Inferior parietal cortex (tissue), 1 donor: ENCODE measurements around the gene IRS2.

Experiments
- DNase-seq: peaks from one replicate; pipeline ENCODE4 v3.0.0-alpha.2; 2016; ENCODE audit errors: extremely low spot score

The IRS2 gene

GRCh38 chr13:109758937-109759480 lies 27.4 kb downstream of the IRS2 start:
- DNase-seq: no peak

GRCh38 chr13:109756778-109757177 lies 29.6 kb downstream of the IRS2 start:
- no peak for DNase-seq

GRCh38 chr13:109755997-109756396 lies 30.4 kb downstream of the IRS2 start:
- DNase-seq: no peak

DNA sequence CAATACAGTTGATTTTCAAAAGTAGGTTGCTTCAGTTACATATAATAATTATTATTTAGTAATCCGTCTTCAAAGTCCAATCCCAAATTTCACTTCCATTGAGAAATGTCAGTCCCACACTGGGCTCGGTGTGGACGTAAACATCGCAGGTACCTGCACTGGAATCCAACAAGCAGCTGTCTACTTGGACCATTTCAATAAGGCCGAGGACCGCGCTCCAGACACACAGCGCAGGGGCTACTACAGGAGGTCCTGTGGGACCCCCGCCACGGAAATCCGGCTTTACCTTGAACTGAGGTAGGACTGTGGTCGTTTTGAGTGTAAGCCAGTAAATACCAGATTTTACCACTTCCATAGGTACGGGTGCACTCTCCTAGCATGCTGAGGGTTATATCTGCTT lies 30.8 kb downstream of the IRS2 start:
- DNase-seq: no peak

GRCh38 chr13:109751477-109751876 lies 34.9 kb downstream of the IRS2 start:
- DNase-seq: no peak

DNA sequence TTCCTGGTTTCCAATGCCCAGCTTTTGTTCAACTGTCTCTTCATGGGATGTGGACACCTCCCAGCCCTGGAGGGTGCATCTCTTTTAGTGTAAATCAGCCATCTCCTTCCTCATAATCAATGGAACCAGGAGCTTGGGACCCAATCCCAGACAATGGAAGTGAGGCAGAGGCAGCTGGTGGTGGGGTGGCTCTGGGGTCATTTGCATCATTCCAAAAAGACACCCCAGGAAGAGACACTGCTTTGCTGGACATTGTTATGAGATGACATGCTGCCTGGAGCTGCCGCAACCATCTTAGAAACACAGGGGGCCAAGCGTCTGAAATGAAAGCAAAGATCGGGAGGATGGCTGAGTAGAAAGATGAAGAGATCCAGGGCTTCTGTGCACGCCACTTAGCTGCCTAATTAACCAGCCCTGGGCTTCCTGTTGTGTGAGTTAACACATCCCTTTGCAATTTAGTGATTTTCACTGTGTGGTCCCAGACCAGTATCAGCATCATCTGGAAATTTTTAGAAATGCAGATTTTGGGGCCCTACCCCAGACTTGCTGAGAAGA lies 36.1 kb downstream of the IRS2 start:
- no peak for DNase-seq

DNA sequence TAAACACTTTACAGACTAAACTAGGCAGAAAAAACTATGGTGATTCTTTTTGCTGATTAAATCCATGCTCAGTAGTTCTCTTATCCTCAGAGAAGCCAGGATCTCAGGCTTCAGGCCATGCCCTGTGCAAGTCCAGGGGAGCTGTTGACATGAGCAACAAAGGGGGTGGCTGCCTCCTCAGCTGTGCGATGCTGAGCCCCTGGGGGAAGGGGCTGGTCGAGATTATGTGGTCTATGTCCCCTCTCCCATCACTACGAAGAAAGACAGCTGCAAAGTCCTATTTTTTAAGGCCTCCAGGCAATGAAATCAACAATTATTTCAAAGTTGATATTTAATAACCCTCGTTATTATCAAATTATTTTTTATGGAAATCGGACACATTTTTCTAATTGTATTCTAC lies 37.0 kb downstream of the IRS2 start:
- DNase-seq: no peak

GRCh38 chr13:109748677-109749076 lies 37.7 kb downstream of the IRS2 start:
- no peak for DNase-seq

DNA sequence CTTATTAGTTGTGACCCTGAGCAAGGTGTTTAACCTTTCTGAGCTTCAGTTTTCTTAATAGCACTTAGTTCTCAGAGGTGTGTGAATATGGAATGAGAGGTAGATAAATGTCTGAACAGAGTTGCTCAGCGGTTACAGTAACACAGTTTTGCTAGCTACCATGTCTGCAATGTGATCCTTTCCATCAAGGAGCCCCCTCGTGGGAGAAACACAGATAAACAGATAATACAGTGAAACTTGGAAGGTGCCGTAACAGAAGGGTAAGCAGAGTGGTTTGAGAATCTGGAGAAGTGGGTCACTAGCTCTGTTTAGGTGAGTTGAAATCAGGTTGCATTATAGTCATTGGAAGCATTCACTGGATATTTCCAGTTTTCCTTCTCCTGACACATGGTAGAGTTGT lies 38.9 kb downstream of the IRS2 start:
- DNase-seq: no peak

DNA sequence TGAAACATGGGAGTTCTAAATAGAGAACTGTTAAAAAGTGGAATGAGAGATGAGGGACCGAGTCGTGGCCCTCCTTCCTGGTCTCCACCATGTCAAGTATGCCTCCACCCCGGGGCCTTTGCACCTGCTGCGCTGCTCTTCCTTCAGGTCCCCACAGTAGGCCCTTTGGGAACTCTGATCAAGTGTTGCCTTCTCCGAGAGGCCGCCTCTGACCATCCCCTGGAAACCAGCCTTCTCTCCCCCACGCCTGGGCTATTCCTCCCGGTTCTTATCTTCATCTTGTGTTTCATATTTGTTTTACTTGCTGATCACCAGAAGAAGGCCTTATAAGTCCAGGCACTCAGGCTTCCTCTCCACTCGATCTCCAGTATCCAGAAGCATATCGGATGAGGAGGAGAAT lies 40.0 kb downstream of the IRS2 start:
- DNase-seq: no peak

GRCh38 chr13:109745702-109746101 lies 40.7 kb downstream of the IRS2 start:
- DNase-seq: no peak

- no peak for DNase-seq
Measured at GRCh38 chr13:109745060-109745459, 41.3 kb downstream of the IRS2 start.

- no peak for DNase-seq
Measured at GRCh38 chr13:109744512-109745051, 41.8 kb downstream of the IRS2 start.

DNA sequence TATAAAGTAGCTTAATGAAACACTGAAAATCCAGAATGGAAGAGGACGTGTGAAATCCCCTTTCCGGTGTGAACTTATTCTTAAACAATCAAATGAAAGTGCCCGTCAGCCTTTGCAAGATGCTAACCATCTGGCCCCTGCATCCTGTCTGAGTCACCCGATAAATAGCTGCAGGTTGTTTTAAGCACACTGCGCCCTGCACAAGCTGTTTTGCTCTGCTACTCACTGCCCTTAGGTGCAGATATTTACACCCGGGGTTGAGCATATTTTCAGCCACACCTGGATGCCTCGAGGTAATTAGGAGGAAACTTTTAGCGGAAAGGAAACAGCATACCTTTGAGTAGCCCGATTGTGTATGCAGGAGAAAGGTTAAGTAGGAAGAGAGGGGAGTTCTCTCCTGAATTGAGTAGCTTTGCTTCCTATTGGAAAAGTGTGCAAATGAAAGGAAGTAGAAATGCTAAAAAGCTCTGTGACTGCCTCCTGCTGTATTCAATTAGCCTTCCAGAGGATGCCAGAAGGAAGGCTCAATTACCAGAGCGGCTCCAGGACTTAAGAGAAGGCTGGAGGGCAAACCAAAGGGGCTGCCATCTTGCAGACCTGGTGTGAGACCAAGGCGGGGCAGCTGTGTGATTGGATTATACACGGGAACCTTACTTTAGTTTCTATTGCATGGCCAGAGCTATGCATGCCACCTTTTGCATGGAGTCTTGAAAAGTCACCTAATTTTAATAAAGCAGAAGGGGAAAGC lies 42.5 kb downstream of the IRS2 start:
- no peak for DNase-seq

DNA sequence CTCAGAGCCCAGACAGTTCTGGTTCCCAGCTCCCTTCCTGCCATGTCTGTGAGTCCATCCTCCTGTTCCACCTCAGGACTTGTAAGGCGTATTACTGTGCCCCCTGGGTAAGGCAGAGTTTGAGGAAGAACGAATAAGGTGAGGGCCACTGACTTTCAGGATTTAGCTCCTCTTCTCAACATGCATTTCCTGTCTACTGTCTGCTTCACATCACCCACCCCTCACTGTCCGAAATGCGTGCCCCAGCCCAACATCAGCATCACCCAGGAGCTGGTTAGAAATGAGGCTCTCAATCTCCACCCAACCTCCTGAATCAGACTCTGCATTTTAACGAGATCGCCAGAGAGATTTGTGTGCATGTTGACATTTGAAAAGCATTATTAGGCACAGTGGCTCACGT lies 44.4 kb downstream of the IRS2 start:
- DNase-seq: no peak

GRCh38 chr13:109740721-109741120 lies 45.7 kb downstream of the IRS2 start:
- no peak for DNase-seq

DNA sequence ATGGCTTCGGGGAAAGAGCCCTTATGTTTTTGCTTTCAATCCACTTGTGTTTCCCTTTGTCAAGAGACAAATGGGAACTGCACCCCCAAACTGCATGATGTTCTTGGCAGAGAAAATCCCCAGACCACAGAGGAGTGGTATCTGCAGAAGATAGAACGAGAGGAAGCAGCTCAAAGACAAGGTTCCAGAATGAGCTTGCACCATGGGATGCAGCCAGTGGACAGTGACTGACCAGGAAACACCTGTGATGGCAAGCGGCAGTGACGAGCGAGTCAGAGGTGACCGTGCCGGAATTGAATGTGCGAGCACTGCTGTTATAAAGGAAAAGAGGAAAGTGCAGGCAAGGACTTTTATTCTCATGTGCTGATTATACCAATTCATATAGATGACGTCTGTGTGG lies 46.3 kb downstream of the IRS2 start:
- DNase-seq: no peak

GRCh38 chr13:109738298-109738746 lies 48.1 kb downstream of the IRS2 start:
- no peak for DNase-seq

DNA sequence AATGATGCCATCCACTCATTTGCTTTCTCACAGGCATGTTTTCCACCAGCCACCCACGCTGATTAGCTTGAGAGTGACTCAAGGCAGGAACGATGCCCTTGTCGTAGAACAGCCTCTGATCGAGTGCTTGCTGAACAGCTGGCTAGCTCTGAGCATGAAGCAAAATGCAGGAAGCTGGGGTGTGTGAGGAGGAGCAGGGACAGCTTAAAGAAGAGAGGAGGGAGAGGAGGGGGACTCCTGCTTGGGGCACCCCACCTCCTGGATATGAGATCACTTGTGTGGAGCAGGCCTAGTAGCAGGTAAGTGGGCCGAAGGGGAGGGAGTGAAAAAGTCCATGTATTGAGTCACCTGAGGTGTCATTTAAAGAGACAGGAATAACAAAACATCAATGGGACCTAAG lies 48.8 kb downstream of the IRS2 start:
- no peak for DNase-seq

DNA sequence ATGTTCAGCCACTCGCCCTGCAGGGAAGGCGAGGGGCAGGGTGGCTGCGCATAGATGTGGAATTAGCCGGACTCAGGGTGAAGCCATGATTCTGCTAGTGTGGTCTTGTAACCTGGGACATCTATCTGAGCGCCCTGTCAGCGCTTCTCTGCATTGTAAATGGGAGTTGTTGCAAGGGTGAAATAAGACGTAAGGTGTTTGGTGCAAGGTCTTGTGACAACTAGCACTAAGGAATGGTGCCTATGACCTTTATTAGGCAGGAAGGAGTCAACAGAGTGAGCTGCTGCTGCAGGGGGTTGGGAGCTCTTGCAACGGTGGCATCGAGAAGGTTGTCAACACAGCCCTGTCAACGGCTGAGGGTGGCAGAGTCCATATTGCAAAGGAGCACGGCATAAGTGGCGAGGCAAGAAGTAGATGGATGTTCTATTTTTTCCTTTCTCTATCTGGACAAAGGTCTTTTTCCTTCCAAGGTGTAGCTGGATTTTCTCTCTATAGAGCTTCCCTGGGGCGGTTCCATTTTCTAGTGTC lies 49.3 kb downstream of the IRS2 start:
- no peak for DNase-seq

DNA sequence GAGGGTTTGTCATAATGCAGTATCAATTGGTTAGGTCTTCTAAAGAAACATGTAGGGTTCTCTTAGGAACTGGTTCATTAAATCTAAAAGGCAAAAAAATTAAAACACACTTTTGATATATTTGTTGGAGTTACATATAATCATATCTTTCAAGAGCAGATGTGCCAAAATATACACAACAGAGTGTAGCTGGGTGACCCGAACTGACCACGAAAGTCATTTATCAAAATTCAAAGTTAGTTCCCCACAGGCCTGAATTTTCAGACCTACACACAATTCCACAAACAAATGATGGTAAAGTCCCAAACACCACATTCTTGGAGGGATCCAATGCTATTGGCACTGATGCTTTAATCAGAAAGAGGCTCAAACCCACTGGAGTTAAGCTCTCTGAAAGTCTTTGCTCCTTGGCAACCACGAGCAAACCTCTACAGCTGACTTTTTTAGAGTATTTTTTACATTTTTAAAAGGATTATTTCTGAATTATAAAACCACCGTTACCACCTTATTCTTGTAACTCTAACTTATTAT lies 50.9 kb downstream of the IRS2 start:
- DNase-seq: no peak

DNA sequence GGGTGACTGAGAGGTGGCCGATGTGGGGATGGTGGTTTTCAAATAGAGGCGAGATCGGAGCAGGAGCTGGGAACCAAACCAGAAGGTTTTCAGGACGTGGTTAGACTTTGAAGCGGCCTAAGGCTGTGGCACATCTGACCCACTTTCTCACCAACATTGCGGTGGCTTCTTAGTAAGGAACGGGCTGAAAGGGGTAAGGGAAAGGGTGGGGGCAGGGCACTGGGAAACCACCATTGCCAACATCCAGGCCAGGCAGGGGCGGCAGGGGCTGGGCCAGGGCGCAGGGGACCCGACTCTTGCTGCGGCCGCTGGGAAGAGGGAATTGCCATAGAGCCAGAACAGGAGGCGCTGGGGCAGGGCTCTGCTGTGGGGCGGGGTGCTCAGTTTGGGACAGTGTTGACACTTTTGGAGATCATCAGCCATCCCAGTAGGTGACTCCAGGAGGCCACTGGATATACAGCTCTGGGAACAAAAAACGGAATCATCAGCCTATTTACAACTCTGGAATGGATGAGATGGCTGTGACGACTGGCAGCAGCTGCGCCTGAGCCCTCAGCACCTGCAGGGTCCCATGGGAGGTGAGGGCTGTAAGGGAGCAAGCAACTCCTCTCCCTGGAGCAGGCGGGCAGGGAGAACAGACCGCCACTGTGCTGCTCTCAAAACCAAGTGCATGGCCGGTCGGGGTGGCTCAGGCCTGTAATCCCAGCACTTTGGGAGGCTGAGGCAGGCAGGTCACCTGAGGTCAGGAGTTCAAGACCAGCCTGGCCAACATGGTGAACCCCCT lies 52.2 kb downstream of the IRS2 start:
- DNase-seq: no peak
